ENCODE results near the gene HOXA9. TPM values are rescaled to one million over a fixed set of nuclear protein-coding genes. Genes with fewer than 3 reads are reported as not detected.

Gene HOXA9
- total RNA-seq, 1 donor from 2014 or later = not detected

DNA sequence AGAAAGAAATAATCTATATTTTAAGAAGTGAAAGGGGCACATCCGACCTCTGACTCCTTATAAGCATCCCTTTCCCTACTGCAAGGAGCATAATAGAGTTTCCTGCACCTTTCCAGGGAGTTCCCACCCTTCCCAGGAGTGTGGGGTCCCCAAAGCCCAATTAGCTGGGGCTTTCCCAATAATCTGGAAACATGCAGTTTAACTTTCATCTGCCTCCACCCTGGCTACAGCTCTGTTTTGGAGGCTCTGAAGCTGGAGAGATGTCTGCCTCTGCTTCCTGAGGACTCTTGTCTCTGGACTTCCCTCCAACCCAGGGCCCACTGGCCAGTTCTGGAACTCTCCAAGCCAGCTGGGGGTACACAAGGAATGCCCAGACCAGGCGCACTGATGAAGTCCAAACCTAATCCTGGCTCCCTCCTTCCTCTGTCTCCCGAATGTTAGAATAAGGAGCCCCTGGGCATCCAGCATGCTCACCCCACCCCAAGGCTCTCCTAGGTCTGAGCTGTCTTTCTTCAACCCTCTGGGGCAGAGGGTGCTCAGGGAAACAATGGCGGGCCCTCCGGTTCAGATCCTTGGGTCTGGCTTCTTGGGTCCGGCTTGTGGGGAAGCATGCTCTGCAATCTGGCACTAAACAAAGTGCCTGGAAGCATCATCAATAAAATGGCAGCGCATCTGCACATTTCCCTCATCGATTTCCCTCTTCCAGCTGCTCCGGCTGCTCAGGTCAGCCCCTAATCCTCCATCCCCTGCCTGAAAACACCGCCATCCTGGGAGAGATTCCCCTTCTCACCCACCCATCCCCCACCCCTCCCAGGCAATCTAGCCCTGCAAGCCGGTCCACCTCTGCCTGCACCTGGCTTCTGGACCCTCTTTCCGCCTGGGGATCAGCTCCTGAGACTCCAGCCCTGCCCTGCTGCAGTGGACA lies 48.1 kb downstream of the HOXA9 start:
- intact Hi-C loops (cut with micrococcal nuclease) = no loop called here

DNA sequence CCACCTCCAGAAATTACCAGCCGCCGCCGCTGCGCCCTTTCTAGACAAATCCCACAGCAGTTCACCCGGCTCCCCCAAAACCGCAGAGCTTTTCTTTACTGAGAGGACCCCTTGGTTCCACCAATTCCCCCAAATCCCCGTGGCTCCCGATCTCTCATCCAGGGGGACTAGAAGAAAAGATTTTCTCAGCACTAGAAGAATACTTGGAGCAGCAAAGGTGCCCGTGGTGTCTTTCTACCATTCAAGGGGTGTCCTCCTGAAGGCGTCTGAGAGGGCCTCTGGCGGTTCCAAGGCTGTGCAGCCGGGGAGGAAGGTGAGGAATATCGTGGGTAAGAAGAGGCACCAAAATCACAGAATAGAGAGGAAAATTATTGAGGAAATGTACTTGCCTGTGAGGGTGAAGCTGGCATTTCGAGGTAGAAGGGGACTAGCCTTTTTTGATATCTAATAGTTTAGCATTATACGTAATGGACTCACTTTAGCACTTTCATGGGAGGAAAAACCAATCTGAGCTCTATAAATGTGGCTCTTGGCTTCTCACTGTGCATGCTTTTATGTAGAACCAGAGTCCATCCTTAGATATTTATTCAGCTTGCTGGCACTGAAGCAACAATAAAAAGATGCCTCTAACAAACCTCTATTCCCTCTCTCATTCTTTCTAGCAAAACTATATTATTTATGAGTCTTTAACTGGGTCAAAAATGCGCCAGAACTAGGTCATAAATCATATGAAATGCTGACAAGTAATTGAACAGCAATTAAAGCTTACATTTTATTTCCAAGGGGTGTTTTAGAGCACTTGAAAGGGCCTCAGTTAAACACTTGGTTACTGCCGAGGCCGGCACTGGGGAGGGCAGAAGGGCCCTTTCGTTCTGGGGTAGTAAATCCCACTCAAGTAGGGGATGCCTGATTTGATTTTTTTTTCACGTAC lies 49.0 kb downstream of the HOXA9 start:
- intact Hi-C loops (cut with micrococcal nuclease) = no loop called here

- intact Hi-C loops (cut with micrococcal nuclease) = no loop called here
Measured at GRCh38 chr7:27115221-27116026, 49.9 kb downstream of the HOXA9 start.

GRCh38 chr7:27114881-27115220 lies 50.5 kb downstream of the HOXA9 start:
- intact Hi-C loops (cut with micrococcal nuclease) = no loop called here

DNA sequence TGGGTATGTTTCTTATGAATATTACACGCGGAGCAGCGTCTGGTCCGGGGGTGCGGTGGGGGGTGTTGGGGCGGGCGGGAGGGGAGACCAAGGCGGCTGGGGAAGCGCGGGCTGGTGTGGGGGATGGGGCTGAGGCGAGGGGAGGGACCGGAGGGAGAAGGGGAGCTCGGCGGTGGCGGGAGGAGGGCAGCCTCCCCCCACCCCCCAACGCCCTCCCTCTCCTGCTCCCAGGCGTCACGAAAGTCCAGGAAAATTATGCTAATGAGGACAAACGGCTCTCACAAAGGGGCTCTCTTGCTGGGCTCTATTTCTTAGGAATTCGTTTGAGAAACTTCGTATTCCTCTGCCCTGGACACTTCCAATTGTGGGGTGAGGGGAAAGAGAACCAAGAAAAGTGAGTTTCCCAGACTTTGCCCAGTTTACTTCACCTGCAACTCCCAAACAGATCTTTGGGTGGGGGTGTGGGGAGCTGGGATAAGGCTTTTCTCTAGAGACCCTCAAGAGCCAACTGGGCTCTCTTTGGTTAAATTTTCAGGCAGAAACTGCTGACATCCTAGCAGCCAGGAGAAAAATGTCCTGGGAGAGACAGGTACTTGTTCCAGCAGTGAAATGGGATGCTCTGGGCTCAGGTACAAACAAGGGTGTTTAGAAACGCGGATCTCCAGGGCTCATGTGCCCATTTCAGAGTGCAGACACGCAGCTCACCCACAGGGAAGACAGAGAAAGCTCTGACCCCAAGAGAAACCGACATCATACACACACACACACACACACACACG lies 51.2 kb downstream of the HOXA9 start:
- intact Hi-C loops (cut with micrococcal nuclease) = no loop called here

DNA sequence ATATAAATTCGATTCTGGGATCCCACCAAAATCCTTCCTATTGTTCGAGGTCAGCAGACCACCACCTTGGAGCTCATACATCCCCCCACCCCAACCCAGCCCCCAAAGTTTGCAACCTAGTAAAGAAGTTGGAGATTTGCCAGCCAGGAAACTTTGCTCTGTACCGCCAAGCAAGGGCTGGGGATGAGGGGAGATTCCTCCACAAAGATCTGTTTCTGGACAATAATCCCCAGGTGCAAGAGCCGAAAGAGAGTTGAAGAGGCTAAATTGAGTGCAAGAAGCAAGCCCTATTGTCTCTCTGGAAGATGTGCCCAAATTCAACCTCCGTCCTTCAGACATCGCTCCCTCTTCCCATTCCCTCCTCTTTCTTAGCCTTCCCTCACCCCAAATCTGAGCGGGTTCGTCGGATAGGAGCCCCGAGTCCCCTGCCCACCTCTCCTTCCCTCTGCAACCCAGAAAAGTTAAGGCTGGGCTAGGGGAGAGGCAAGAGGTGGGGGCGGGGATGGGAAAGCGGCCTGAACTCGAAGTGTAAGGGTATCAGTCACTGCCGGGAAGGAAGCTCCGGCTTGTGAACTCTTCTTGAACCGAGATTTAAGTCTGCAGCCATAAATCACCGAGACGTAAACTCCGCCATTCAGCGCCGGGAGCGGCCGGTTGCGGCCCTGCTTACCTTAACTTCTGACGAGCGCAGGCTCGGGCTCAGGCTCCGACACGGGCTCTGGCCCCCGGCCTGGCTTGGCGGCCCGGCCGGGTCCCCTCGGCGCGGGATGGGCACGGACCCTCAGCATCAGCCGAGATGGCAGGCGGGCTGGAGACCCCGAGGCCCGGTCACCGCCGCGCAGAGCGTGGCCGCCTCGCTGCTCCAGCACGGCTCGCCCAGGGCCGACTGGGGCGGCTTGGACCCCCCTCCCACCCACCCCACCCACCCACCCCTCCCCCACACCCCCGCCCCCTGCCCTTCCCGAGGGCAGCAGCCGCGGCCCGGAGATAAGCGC lies 52.1 kb downstream of the HOXA9 start:
- intact Hi-C loops (cut with micrococcal nuclease) = no loop called here

Other genes starting within 250 kb of the HOXA9 start
- gene HOXA1, start 69.5 kb downstream of the HOXA9 start, total RNA-seq = 0.22 and 0.41 TPM in 2 replicates
- not detected in 2 replicates for gene HOXA2, start 62.9 kb downstream of the HOXA9 start, total RNA-seq
- gene HOXA4, start 34.8 kb downstream of the HOXA9 start, total RNA-seq = 0.22 TPM in 1 of 2 replicates, not detected in the other
- not detected in 2 replicates for gene HOXA5, start 21.9 kb downstream of the HOXA9 start, total RNA-seq
- not detected in 2 replicates for gene HOXA6, start 17.8 kb downstream of the HOXA9 start, total RNA-seq
- gene HOXA3, start 13.0 kb downstream of the HOXA9 start, total RNA-seq = not detected in 2 replicates
- gene HOXA7, start 8.9 kb downstream of the HOXA9 start, total RNA-seq = not detected in 2 replicates
- not detected in 2 replicates for gene HOXA10, start 8.8 kb upstream of the HOXA9 start, total RNA-seq
- gene HOXA11, start 19.7 kb upstream of the HOXA9 start, total RNA-seq = not detected in 2 replicates
- not detected in 2 replicates for gene HOXA13, start 34.6 kb upstream of the HOXA9 start, total RNA-seq
- not detected in 2 replicates for gene EVX1, start 77.3 kb upstream of the HOXA9 start, total RNA-seq

Data from T-helper 1 cell treated with Interleukin-12 subunit alpha and Interleukin-12 subunit beta and Interleukin-4 antibody, amounts not matched to agents 30 ng/mL and 1 ng/mL, for 36 hours (primary cell).